ENCODE measurements around the gene CALD1.

CALD1 gene

GRCh38 chr7:134957005-134957404 is 177.6 kb downstream of the CALD1 start:
- H3K4me2 ChIP-seq (ENCODE audit: low read depth, low read length, poor library complexity, severe bottlenecking), result no peak overlapping the region
- H3K4me1 ChIP-seq (ENCODE audit: insufficient read depth, low read length, poor library complexity, severe bottlenecking), result no peaks in the 10 kb centered on the region
- no peak overlapping the region for H2AFZ ChIP-seq (ENCODE audit: low read length)
- H3F3A ChIP-seq (ENCODE audit: low read depth), result no peaks in the 10 kb centered on the region
- no peaks in the 10 kb centered on the region for H3K9me2 ChIP-seq (replicated peaks; ENCODE audit: low read depth, low read length)
- H3K9ac ChIP-seq (ENCODE audit: low read depth, low read length, poor library complexity, severe bottlenecking), result no peak overlapping the region
- H3K36me3 ChIP-seq (ENCODE audit: insufficient read depth, low read length), result no peaks in the 10 kb centered on the region
- H4K20me1 ChIP-seq (ENCODE audit: insufficient read depth, low read length, poor library complexity, severe bottlenecking), result no peaks in the 10 kb centered on the region
- H3K9me3 ChIP-seq (ENCODE audit: insufficient read depth, low read depth, low read length), result no peaks in the 10 kb centered on the region
- TF ChIP-seq, protein P1, sequence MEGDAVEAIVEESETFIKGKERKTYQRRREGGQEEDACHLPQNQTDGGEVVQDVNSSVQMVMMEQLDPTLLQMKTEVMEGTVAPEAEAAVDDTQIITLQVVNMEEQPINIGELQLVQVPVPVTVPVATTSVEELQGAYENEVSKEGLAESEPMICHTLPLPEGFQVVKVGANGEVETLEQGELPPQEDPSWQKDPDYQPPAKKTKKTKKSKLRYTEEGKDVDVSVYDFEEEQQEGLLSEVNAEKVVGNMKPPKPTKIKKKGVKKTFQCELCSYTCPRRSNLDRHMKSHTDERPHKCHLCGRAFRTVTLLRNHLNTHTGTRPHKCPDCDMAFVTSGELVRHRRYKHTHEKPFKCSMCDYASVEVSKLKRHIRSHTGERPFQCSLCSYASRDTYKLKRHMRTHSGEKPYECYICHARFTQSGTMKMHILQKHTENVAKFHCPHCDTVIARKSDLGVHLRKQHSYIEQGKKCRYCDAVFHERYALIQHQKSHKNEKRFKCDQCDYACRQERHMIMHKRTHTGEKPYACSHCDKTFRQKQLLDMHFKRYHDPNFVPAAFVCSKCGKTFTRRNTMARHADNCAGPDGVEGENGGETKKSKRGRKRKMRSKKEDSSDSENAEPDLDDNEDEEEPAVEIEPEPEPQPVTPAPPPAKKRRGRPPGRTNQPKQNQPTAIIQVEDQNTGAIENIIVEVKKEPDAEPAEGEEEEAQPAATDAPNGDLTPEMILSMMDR (conservative IDR thresholded peaks at IDR 0.05; ENCODE audit: low read length), result no peak
- TF ChIP-seq EZH2phosphoT487 (IDR thresholded peaks at IDR 0.05; ENCODE audit: borderline replicate concordance), result no peak
- H3K27me3 ChIP-seq (ENCODE audit: insufficient read depth, low read length, poor library complexity, severe bottlenecking), result no peaks in the 10 kb centered on the region
- no peak overlapping the region for H3K4me3 ChIP-seq (ENCODE audit: low read length, poor library complexity, severe bottlenecking)
- H3K79me2 ChIP-seq (ENCODE audit: insufficient read depth, low read length), result no peaks in the 10 kb centered on the region

- Histone ChIP-seq H2AFZ (ENCODE audit: low read length) (no peak overlapping the region), H3K9me3 (ENCODE audit: insufficient read depth, low read depth, low read length) (no peaks in the 10 kb centered on the region), H4K20me1 (ENCODE audit: insufficient read depth, low read length, poor library complexity, severe bottlenecking) (no peaks in the 10 kb centered on the region), H3K4me3 (ENCODE audit: low read length, poor library complexity, severe bottlenecking) (no peak overlapping the region), H3K36me3 (ENCODE audit: insufficient read depth, low read length) (no peaks in the 10 kb centered on the region), H3K4me2 (ENCODE audit: low read depth, low read length, poor library complexity, severe bottlenecking) (no peak overlapping the region), H3K27me3 (ENCODE audit: insufficient read depth, low read length, poor library complexity, severe bottlenecking) (no peaks in the 10 kb centered on the region), H3K79me2 (ENCODE audit: insufficient read depth, low read length) (no peaks in the 10 kb centered on the region), H3K9me2 (replicated peaks; ENCODE audit: low read depth, low read length) (no peaks in the 10 kb centered on the region), H3K4me1 (ENCODE audit: insufficient read depth, low read length, poor library complexity, severe bottlenecking) (no peaks in the 10 kb centered on the region), H3F3A (ENCODE audit: low read depth) (no peaks in the 10 kb centered on the region), H3K9ac (ENCODE audit: low read depth, low read length, poor library complexity, severe bottlenecking) (no peak overlapping the region)
- no peak for TF ChIP-seq EZH2phosphoT487 (IDR thresholded peaks at IDR 0.05; ENCODE audit: borderline replicate concordance)
- TF ChIP-seq, protein P1 (conservative IDR thresholded peaks at IDR 0.05; ENCODE audit: low read length), result no peak
Observed at GRCh38 chr7:134959810-134960209, 180.4 kb downstream of the CALD1 start.

GRCh38 chr7:134962270-134962780 is 182.9 kb downstream of the CALD1 start:
- no peak overlapping the region for H3K4me3 ChIP-seq (ENCODE audit: low read length, poor library complexity, severe bottlenecking)
- no peaks in the 10 kb centered on the region for H3K36me3 ChIP-seq (ENCODE audit: insufficient read depth, low read length)
- no peaks in the 10 kb centered on the region for H3K27me3 ChIP-seq (ENCODE audit: insufficient read depth, low read length, poor library complexity, severe bottlenecking)
- H2AFZ ChIP-seq (ENCODE audit: low read length), result no peak overlapping the region
- no peaks in the 10 kb centered on the region for H3K9me3 ChIP-seq (ENCODE audit: insufficient read depth, low read depth, low read length)
- no peak for TF ChIP-seq EZH2phosphoT487 (IDR thresholded peaks at IDR 0.05; ENCODE audit: borderline replicate concordance)
- TF ChIP-seq, protein P1 (conservative IDR thresholded peaks at IDR 0.05; ENCODE audit: low read length), result peak; percentile 18; the same call in 1 of the 2 replicates
- no peaks in the 10 kb centered on the region for H3K9me2 ChIP-seq (replicated peaks; ENCODE audit: low read depth, low read length)
- no peak overlapping the region for H3K4me2 ChIP-seq (ENCODE audit: low read depth, low read length, poor library complexity, severe bottlenecking)
- no peak overlapping the region for H3K9ac ChIP-seq (ENCODE audit: low read depth, low read length, poor library complexity, severe bottlenecking)
- no peaks in the 10 kb centered on the region for H3K79me2 ChIP-seq (ENCODE audit: insufficient read depth, low read length)
- no peaks in the 10 kb centered on the region for H3F3A ChIP-seq (ENCODE audit: low read depth)
- H4K20me1 ChIP-seq (ENCODE audit: insufficient read depth, low read length, poor library complexity, severe bottlenecking), result no peaks in the 10 kb centered on the region
- no peaks in the 10 kb centered on the region for H3K4me1 ChIP-seq (ENCODE audit: insufficient read depth, low read length, poor library complexity, severe bottlenecking)

All from Loucy (cell line).